HCT116 (cell line): ENCODE results near the gene ENOPH1. TPM values are rescaled to one million over a fixed set of nuclear protein-coding genes. Genes with fewer than 3 reads are reported as not detected.

ENCODE experiments used
- ATAC-seq: fragments of 200-7000 bp; cut with Tn5 transposase; 2 replicates; pipeline ENCODE4 v1.9.1; 2020; ENCODE audit warnings: mild to moderate bottlenecking, moderate library complexity
- BruUV-seq: library from RNA; stranded (reverse); fragments of 400-500 nt; replicated peaks from 2 replicates; lab custom pipeline; 2021; lab: Mats Ljungman, UMichigan
- CTCF ChIA-PET: fragments of 300-600 bp; sonication (Branson Sonifier 250); formaldehyde crosslinking; loops from one replicate; lab custom pipeline; 2021; ENCODE audit warnings: antibody characterized with exemption; lab: Charles Lee
- POLR2A ChIA-PET: fragments of 300-600, 350-600 bp; sonication (Branson Sonifier 250); formaldehyde crosslinking; loops from one replicate; lab custom pipeline; 2021; ENCODE audit warnings: antibody characterized with exemption; lab: Charles Lee
- RAD21 ChIA-PET, 2 experiments: fragments of 300-600 bp; sonication (Branson Sonifier 250); formaldehyde crosslinking; loops; one replicate each; lab custom pipeline; 2023; ENCODE audit warnings: low total read pairs in 2 of 2; ENCODE audit not compliant: uncharacterized antibody in 2 of 2, unreplicated experiment in 2 of 2, low non-redundant PET in 1 of 2; lab: Charles Lee
- DNase-seq: peaks from one replicate; pipeline ENCODE4 v3.0.0-alpha.2; 2010; ENCODE audit warnings: low read depth, low spot score
- H2AFZ ChIP-seq: fragments of 200-600 bp; shearing (Covaris generic), sonication (generic); 2 replicates; pipeline ENCODE4 v1.6.1; 2017; ENCODE audit warnings: low read depth, mixed run types, mixed read lengths, antibody characterized with exemption, low read length; ENCODE audit not compliant: poor library complexity, severe bottlenecking
- H3K27ac ChIP-seq: 2 replicates; pipeline ENCODE4 v1.5.1; 2012; ENCODE audit warnings: low read depth, low read length
- H3K27me3 ChIP-seq: fragments of 200-600 bp; sonication (generic); 2 replicates; pipeline ENCODE4 v1.6.1; 2016; ENCODE audit warnings: mixed run types, low read length, mixed read lengths; ENCODE audit not compliant: insufficient read depth
- H3K36me3 ChIP-seq, 2 experiments: fragments of 200-500 bp in 1 of 2; fragments of 200-600 bp in 1 of 2; sonication (Bioruptor generic) in 1 of 2; sonication (generic) in 1 of 2; 2 replicates each; pipeline versions ENCODE4 v1.5.1 to v1.6.1; 2014 to 2016; ENCODE audit warnings: low read length in 2 of 2, inconsistent platforms in 1 of 2, mixed read lengths in 1 of 2, mixed run types in 1 of 2; ENCODE audit not compliant: insufficient read depth in 2 of 2, control insufficient read depth in 1 of 2
- H3K4me1 ChIP-seq, 2 experiments: fragments of 200-600 bp in 1 of 2; sonication (generic) in 1 of 2; 2 replicates each; pipeline versions ENCODE4 v1.5.1 to v1.6.1; 2012 to 2017; ENCODE audit warnings: low read length in 2 of 2, inconsistent platforms in 1 of 2, mild to moderate bottlenecking in 1 of 2, mixed read lengths in 1 of 2, mixed run types in 1 of 2, moderate library complexity in 1 of 2; ENCODE audit not compliant: insufficient read depth in 2 of 2, control insufficient read depth in 1 of 2
- H3K4me2 ChIP-seq: fragments of 200-600 bp; sonication (generic); 2 replicates; pipeline ENCODE4 v1.6.1; 2017; ENCODE audit warnings: mixed run types, low read length, mixed read lengths
- H3K4me3 ChIP-seq, 2 experiments: fragments of 200-600 bp in 1 of 2; sonication (generic) in 1 of 2; replicated peaks in 1 of 2; 2 replicates each; pipeline ENCODE4 v1.5.1; 2011 to 2016; ENCODE audit warnings: low read length in 2 of 2, control low read depth in 1 of 2, low read depth in 1 of 2, mild to moderate bottlenecking in 1 of 2, mixed read lengths in 1 of 2, mixed run types in 1 of 2
- H3K79me2 ChIP-seq: fragments of 200-600 bp; sonication (generic); 2 replicates; pipeline ENCODE4 v1.6.1; 2017; ENCODE audit warnings: mild to moderate bottlenecking, mixed run types, low read length, moderate library complexity, mixed read lengths; ENCODE audit not compliant: insufficient read depth
- H3K9ac ChIP-seq: fragments of 200-600 bp; sonication (generic); 2 replicates; pipeline ENCODE4 v1.6.1; 2016; ENCODE audit warnings: low read length, mixed read lengths
- H3K9me2 ChIP-seq: fragments of 200-600 bp; sonication (generic), shearing (Covaris generic); 2 replicates; pipeline ENCODE4 v1.6.1; 2017; ENCODE audit warnings: mixed run types, mild to moderate bottlenecking, moderate library complexity; ENCODE audit not compliant: insufficient read depth
- H3K9me3 ChIP-seq, 2 experiments: fragments of 200-500 bp in 1 of 2; fragments of 200-600 bp in 1 of 2; sonication (Bioruptor generic) in 1 of 2; sonication (generic) in 1 of 2; 2 replicates each; pipeline ENCODE4 v1.6.1; 2014 to 2017; ENCODE audit warnings: low read length in 2 of 2, mixed read lengths in 2 of 2, inconsistent platforms in 1 of 2, low read depth in 1 of 2, mild to moderate bottlenecking in 1 of 2, mixed run types in 1 of 2, moderate library complexity in 1 of 2; ENCODE audit not compliant: control insufficient read depth in 1 of 2, insufficient read depth in 1 of 2
- H4K20me1 ChIP-seq: fragments of 200-600 bp; sonication (generic), shearing (Covaris generic); 2 replicates; pipeline ENCODE4 v1.6.1; 2017; ENCODE audit warnings: mixed run types, mild to moderate bottlenecking, moderate library complexity; ENCODE audit not compliant: insufficient read depth
- ATF3 ChIP-seq: IDR thresholded peaks from 2 replicates; pipeline ENCODE4 v1.6.1; 2012
- CBX3 ChIP-seq: IDR thresholded peaks from 2 replicates; pipeline ENCODE4 v1.6.1; 2012; ENCODE audit warnings: low read depth
- CEBPB ChIP-seq: IDR thresholded peaks from 2 replicates; pipeline ENCODE4 v1.6.1; 2012; ENCODE audit warnings: low read depth
- CTCF ChIP-seq, 3 experiments: fragments of 200-600 bp in 1 of 3; sonication (generic) in 1 of 3; IDR thresholded peaks in 2 of 3; conservative IDR thresholded peaks in 1 of 3; 2 replicates each; pipeline ENCODE4 v1.5.1; 2012 to 2017; ENCODE audit warnings: low read depth in 2 of 3, low read length in 2 of 3, antibody characterized with exemption in 1 of 3, borderline replicate concordance in 1 of 3, control low read depth in 1 of 3, mild to moderate bottlenecking in 1 of 3, mixed read lengths in 1 of 3, mixed run types in 1 of 3, moderate library complexity in 1 of 3; ENCODE audit not compliant: insufficient read depth in 1 of 3
- EGR1 ChIP-seq: IDR thresholded peaks from 2 replicates; pipeline ENCODE4 v1.6.1; 2012; ENCODE audit warnings: low read depth
- ELF1 ChIP-seq: IDR thresholded peaks from 2 replicates; pipeline ENCODE4 v1.6.1; 2012; ENCODE audit warnings: low read depth, borderline replicate concordance
- EZH2 ChIP-seq: fragments of 200-600 bp; sonication (generic); IDR thresholded peaks from 2 replicates; pipeline ENCODE4 v1.6.1; 2017; ENCODE audit warnings: antibody characterized with exemption, mixed run types
- FOSL1 ChIP-seq: IDR thresholded peaks from 2 replicates; pipeline ENCODE4 v1.6.1; 2012; ENCODE audit warnings: low read depth
- JUND ChIP-seq: IDR thresholded peaks from 2 replicates; pipeline ENCODE4 v1.6.1; 2012
- MAX ChIP-seq: IDR thresholded peaks from 2 replicates; pipeline ENCODE4 v1.6.1; 2012
- POLR2A ChIP-seq: IDR thresholded peaks from 2 replicates; pipeline ENCODE4 v1.7.0; 2011; ENCODE audit warnings: borderline replicate concordance; ENCODE audit not compliant: insufficient read depth, insufficient read length; ENCODE audit errors: extremely low read depth
- POLR2AphosphoS5 ChIP-seq: IDR thresholded peaks from 2 replicates; pipeline ENCODE4 v1.6.1; 2011; ENCODE audit warnings: mild to moderate bottlenecking, low read depth, low read length, moderate library complexity
- RAD21 ChIP-seq: IDR thresholded peaks from 2 replicates; pipeline ENCODE4 v1.6.1; 2012; ENCODE audit warnings: low read depth, mild to moderate bottlenecking
- REST ChIP-seq: IDR thresholded peaks from 2 replicates; pipeline ENCODE4 v1.6.1; 2012; ENCODE audit warnings: low read depth
- SIN3A ChIP-seq: IDR thresholded peaks from 2 replicates; pipeline ENCODE4 v1.6.1; 2012; ENCODE audit warnings: low read depth
- SP1 ChIP-seq: IDR thresholded peaks from 2 replicates; pipeline ENCODE4 v1.6.1; 2012; ENCODE audit warnings: low read depth
- TCF7L2 ChIP-seq: IDR thresholded peaks from 2 replicates; pipeline ENCODE4 v1.7.0; 2011; ENCODE audit warnings: borderline replicate concordance, inconsistent platforms; ENCODE audit not compliant: insufficient read depth, insufficient read length; ENCODE audit errors: extremely low read depth
- ZBTB33 ChIP-seq: IDR thresholded peaks from 2 replicates; pipeline ENCODE4 v1.6.1; 2011; ENCODE audit warnings: mild to moderate bottlenecking, low read length, moderate library complexity; ENCODE audit not compliant: insufficient replicate concordance; ENCODE audit errors: extremely low read depth
- ZNF274 ChIP-seq: fragments of 200-500 bp; sonication (Bioruptor generic); IDR thresholded peaks from 2 replicates; pipeline ENCODE4 v1.6.1; 2014; ENCODE audit warnings: mild to moderate bottlenecking, low read depth, low read length, inconsistent platforms
- intact Hi-C: fragments of 100-400 bp; cut with micrococcal nuclease; formaldehyde crosslinking; loops from 2 replicates; pipeline ENCODE4 v1.10.0; 2022
- total RNA-seq: library from RNA; stranded (reverse); gene quantifications from one replicate; pipeline ENCODE4 v1.2.1, GENCODE V29; 2021; ENCODE audit not compliant: unreplicated experiment

Gene ENOPH1
- total RNA-seq, 1 experiment from 2014 or later, result 53.4 TPM

GRCh38 chr4:82500435-82501153 is 70.2 kb downstream of the ENOPH1 start:
- BruUV-seq, result no TSS peak
- Histone ChIP-seq H3K9ac (no peak overlapping the region), H3K4me1 (no peaks in the 10 kb centered on the region), H3K9me2 (no peaks in the 10 kb centered on the region), H3K36me3 (no peaks in the 10 kb centered on the region), H3K4me2 (no peak overlapping the region), H3K4me3 (no peak overlapping the region), H2AFZ (no peak overlapping the region), H3K79me2 (no peaks in the 10 kb centered on the region), H3K27me3 (no peaks in the 10 kb centered on the region), H3K9me3 (no peaks in the 10 kb centered on the region), H4K20me1 (no peaks in the 10 kb centered on the region), H3K27ac (no peak overlapping the region)
- TF ChIP-seq SIN3A, result no peak
- no peak for TF ChIP-seq CEBPB
- no peak for TF ChIP-seq ELF1
- no peak for TF ChIP-seq POLR2AphosphoS5
- TF ChIP-seq JUND, result no peak
- no peak for TF ChIP-seq CBX3
- TF ChIP-seq EGR1, result no peak
- TF ChIP-seq CTCF (IDR thresholded peaks at IDR 0.05 in 2 of 3, conservative IDR thresholded peaks at IDR 0.05 in 1 of 3; ENCODE audit: borderline replicate concordance in 1 of 3, insufficient read depth in 1 of 3, low read depth in 2 of 3, low read length in 2 of 3), result no peak
- no peak for TF ChIP-seq ZBTB33
- no peak for TF ChIP-seq RAD21
- TF ChIP-seq EZH2, result no peak
- no peak for TF ChIP-seq ZNF274
- TF ChIP-seq FOSL1, result no peak
- TF ChIP-seq ATF3, result no peak
- TF ChIP-seq REST, result no peak
- TF ChIP-seq POLR2A, result no peak
- no peak for TF ChIP-seq MAX
- TF ChIP-seq SP1, result no peak
- TF ChIP-seq TCF7L2, result no peak
- DNase-seq, result no peak
- RAD21 ChIA-PET, result no interaction called here
- CTCF ChIA-PET, result no interaction called here
- POLR2A ChIA-PET, result no interaction called here
- intact Hi-C loops, result no loop called here
- ATAC-seq, result no peak
